Right atrium auricular region (tissue), 2 donors: ENCODE data around the gene SCAP. TPM values are rescaled to one million over a fixed set of nuclear protein-coding genes. Genes with fewer than 3 reads are reported as not detected.

ENCODE experiments used
- DNase-seq: peaks from one replicate; pipeline ENCODE4 v3.0.0-alpha.2; 2019; ENCODE audit warnings: low spot score
- H3K27ac ChIP-seq, 2 donors: fragments of 200-600 bp; sonication (generic); 1 replicate in 1 of 2; 2 replicates in 1 of 2; pipeline ENCODE4 v1.5.1; 2016 to 2019
- H3K27me3 ChIP-seq, 2 donors: fragments of 200-600 bp; sonication (generic); one replicate each; pipeline versions ENCODE4 v1.5.1 to v1.6.0; 2017 to 2019
- H3K36me3 ChIP-seq: fragments of 200-600 bp; sonication (generic); one replicate; pipeline ENCODE4 v1.5.1; 2016
- H3K4me1 ChIP-seq, 2 donors: fragments of 200-600 bp; sonication (generic); one replicate each; pipeline versions ENCODE4 v1.5.1 to v1.6.0; 2017 to 2019
- H3K4me3 ChIP-seq, 2 donors: fragments of 200-600 bp; sonication (generic); 1 replicate in 1 of 2; 2 replicates in 1 of 2; pipeline ENCODE4 v1.5.1; 2017 to 2019; ENCODE audit warnings: mild to moderate bottlenecking in 1 of 2, moderate library complexity in 1 of 2
- H3K9me3 ChIP-seq, 2 donors: fragments of 200-600 bp; sonication (generic); one replicate each; pipeline ENCODE4 v1.5.1; 2019
- CTCF ChIP-seq, 2 donors: fragments of 200-600 bp; sonication (generic); IDR thresholded peaks; one replicate each; pipeline ENCODE4 v1.5.1; 2019; ENCODE audit warnings: antibody characterized with exemption in 2 of 2
- total RNA-seq, 2 donors: library from RNA; depleted of rRNA; stranded (reverse); fragments of >200 nt; gene quantifications; one replicate each; pipeline ENCODE4 v1.1.0, GENCODE V29; 2016

Gene SCAP
- total RNA-seq, 2 donors from 2014 or later: 46.5 to 57.3 TPM

DNA sequence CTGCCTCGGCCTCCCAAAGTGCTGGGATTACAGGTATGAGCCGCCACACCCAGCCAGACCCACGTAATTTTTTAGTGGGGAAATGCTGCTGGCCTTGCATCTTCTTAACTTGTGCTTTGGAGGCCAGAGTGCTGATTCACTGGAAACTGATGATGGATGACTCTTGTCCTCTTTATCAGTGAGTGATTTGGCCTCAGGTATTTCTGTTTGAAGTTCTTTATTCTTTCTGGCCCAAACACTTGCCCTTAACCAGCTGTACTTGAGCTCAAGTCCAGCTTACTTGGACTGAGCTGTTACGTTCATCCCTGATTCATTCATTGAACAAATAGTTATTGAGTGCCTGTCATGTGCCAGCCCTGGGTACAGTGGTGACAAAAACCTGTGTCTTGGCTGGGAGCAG lies 90.7 kb downstream of the SCAP start:
- H3K9me3 ChIP-seq: no peaks in the 10 kb centered on the region
- H3K4me3 ChIP-seq: no peak overlapping the region
- peaks cover 0 to 37% of the 10 kb centered on the region in 2 donors for H3K4me1 ChIP-seq
- no peaks in the 10 kb centered on the region for H3K27me3 ChIP-seq
- no peak overlapping the region for H3K27ac ChIP-seq
- no peak for TF ChIP-seq CTCF (IDR thresholded peaks at IDR 0.05)
- DNase-seq: no peak
- H3K36me3 ChIP-seq: peaks cover 6% of the 10 kb centered on the region

DNA sequence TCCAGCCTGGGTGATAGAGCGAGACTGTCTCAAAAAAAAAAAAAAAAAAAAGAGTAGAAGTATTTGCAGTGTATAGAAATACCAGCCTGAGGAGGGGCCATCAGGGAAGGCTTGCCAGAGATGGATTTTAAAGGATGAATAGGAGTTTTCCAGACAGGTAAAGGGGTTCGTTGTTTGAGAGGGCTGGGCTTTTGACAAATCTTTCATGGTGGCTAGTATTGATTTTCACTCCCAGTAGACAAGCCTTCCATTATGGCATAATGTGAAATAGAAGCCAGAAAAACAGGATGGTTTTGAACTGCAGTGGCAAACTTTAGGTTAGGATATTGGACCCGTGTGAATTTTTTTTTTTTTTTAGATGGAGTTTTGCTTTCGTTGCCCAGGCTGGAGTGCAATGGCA lies 91.3 kb downstream of the SCAP start:
- no peak for TF ChIP-seq CTCF (IDR thresholded peaks at IDR 0.05)
- DNase-seq: no peak
- Histone ChIP-seq H3K36me3 (peaks cover 6% of the 10 kb centered on the region), H3K27ac (no peak overlapping the region), H3K27me3 (no peaks in the 10 kb centered on the region), H3K4me3 (no peak overlapping the region), H3K4me1 (peaks cover 0 to 43% of the 10 kb centered on the region in 2 donors), H3K9me3 (no peaks in the 10 kb centered on the region)

DNA sequence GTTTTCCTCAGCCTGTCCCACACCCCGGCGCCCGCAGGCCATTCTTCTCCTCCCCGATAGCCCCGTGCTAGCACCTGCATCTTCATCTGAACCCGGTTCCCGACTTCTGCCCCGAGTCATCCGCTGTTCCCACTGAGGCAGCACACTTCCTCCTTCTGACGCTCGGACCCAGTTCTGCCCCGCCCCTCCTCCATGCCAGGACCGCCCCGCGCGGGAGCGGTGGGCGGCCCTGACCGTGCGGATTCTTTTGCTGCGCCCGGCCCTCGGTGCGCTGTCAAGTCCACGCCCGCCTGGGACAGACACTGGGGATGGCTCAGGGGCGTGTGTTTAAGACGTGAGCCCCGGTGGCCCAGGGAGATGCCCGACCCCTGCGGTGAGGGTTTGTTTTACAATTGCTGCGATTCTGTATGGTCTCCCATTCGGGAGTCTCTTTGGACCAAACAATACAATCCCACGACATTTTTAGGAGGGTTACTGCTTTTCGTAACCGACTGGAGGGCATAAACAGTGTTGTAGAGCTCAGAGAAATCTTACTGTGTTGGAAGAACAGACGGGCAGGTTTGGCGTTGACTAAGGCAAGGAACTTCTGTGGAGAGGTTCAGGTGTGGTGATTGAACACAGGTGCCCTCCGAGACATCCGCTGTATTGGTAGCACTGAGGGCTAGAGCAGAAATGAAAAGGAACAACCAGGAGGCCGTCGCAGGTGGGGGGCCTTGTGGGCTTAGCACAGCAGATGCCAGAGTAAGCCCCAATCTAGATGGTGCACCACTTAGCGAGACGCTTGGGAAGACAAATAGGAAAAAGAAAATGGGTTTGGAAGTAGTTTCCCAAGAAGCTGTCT lies 94.2 kb downstream of the SCAP start:
- Histone ChIP-seq H3K4me3 (peak overlapping the region; percentile 78 to 92), H3K27ac (peak overlapping the region; percentile 94 to 96), H3K27me3 (no peaks in the 10 kb centered on the region), H3K9me3 (no peaks in the 10 kb centered on the region), H3K36me3 (no peaks in the 10 kb centered on the region), H3K4me1 (peaks cover 0 to 45% of the 10 kb centered on the region in 2 donors)
- peak; percentile 88 for DNase-seq
- no peak for TF ChIP-seq CTCF (IDR thresholded peaks at IDR 0.05)

- peak within 1 kb of the TSS; percentile 94 to 96 for H3K27ac ChIP-seq
- no peaks in the 10 kb centered on the region for H3K9me3 ChIP-seq
- H3K4me3 ChIP-seq: peak within 1 kb of the TSS; percentile 78 to 92
- no peaks in the 10 kb centered on the region for H3K27me3 ChIP-seq
- TF ChIP-seq CTCF (IDR thresholded peaks at IDR 0.05): no peak
- H3K36me3 ChIP-seq: no peaks in the 10 kb centered on the region
- peaks cover 0 to 42% of the 10 kb centered on the region in 2 donors for H3K4me1 ChIP-seq
- DNase-seq: peak; percentile 98
Measured at GRCh38 chr3:47380601-47381316, 95.0 kb downstream of the SCAP start, which contains the start of gene PTPN23. Gene PTPN23, plus strand, starts transcription at chr3:47381021. Its CDS starts 76 bp downstream, at chr3:47381097.

GRCh38 chr3:47380026-47380600 lies 95.6 kb downstream of the SCAP start:
- no peak for TF ChIP-seq CTCF (IDR thresholded peaks at IDR 0.05)
- Histone ChIP-seq H3K27ac (peak overlapping the region; percentile 94 to 96), H3K4me1 (peaks cover 0 to 36% of the 10 kb centered on the region in 2 donors), H3K36me3 (no peaks in the 10 kb centered on the region), H3K9me3 (no peaks in the 10 kb centered on the region), H3K4me3 (peak overlapping the region; percentile 78 to 92), H3K27me3 (no peaks in the 10 kb centered on the region)
- no peak for DNase-seq
